HCT116 (cell line): Measurements from ENCODE around the gene BCAS4. TPM values are rescaled to one million over a fixed set of nuclear protein-coding genes. Genes with fewer than 3 reads are reported as not detected.

ENCODE experiments used
- ATAC-seq: fragments of 200-7000 bp; cut with Tn5 transposase; 2 replicates; pipeline ENCODE4 v1.9.1; 2020; ENCODE audit warnings: mild to moderate bottlenecking, moderate library complexity
- BruUV-seq: library from RNA; stranded (reverse); fragments of 400-500 nt; replicated peaks from 2 replicates; lab custom pipeline; 2021; lab: Mats Ljungman, UMichigan
- CTCF ChIA-PET: fragments of 300-600 bp; sonication (Branson Sonifier 250); formaldehyde crosslinking; loops from one replicate; lab custom pipeline; 2021; ENCODE audit warnings: antibody characterized with exemption; lab: Charles Lee
- POLR2A ChIA-PET: fragments of 300-600, 350-600 bp; sonication (Branson Sonifier 250); formaldehyde crosslinking; loops from one replicate; lab custom pipeline; 2021; ENCODE audit warnings: antibody characterized with exemption; lab: Charles Lee
- RAD21 ChIA-PET, 2 experiments: fragments of 300-600 bp; sonication (Branson Sonifier 250); formaldehyde crosslinking; loops; one replicate each; lab custom pipeline; 2023; ENCODE audit warnings: low total read pairs in 2 of 2; ENCODE audit not compliant: uncharacterized antibody in 2 of 2, unreplicated experiment in 2 of 2, low non-redundant PET in 1 of 2; lab: Charles Lee
- DNase-seq: peaks from one replicate; pipeline ENCODE4 v3.0.0-alpha.2; 2010; ENCODE audit warnings: low read depth, low spot score
- H2AFZ ChIP-seq: fragments of 200-600 bp; shearing (Covaris generic), sonication (generic); 2 replicates; pipeline ENCODE4 v1.6.1; 2017; ENCODE audit warnings: low read depth, mixed run types, mixed read lengths, antibody characterized with exemption, low read length; ENCODE audit not compliant: poor library complexity, severe bottlenecking
- H3K27ac ChIP-seq: 2 replicates; pipeline ENCODE4 v1.5.1; 2012; ENCODE audit warnings: low read depth, low read length
- H3K27me3 ChIP-seq: fragments of 200-600 bp; sonication (generic); 2 replicates; pipeline ENCODE4 v1.6.1; 2016; ENCODE audit warnings: mixed run types, low read length, mixed read lengths; ENCODE audit not compliant: insufficient read depth
- H3K36me3 ChIP-seq, 2 experiments: fragments of 200-500 bp in 1 of 2; fragments of 200-600 bp in 1 of 2; sonication (Bioruptor generic) in 1 of 2; sonication (generic) in 1 of 2; 2 replicates each; pipeline versions ENCODE4 v1.5.1 to v1.6.1; 2014 to 2016; ENCODE audit warnings: low read length in 2 of 2, inconsistent platforms in 1 of 2, mixed read lengths in 1 of 2, mixed run types in 1 of 2; ENCODE audit not compliant: insufficient read depth in 2 of 2, control insufficient read depth in 1 of 2
- H3K4me1 ChIP-seq, 2 experiments: fragments of 200-600 bp in 1 of 2; sonication (generic) in 1 of 2; 2 replicates each; pipeline versions ENCODE4 v1.5.1 to v1.6.1; 2012 to 2017; ENCODE audit warnings: low read length in 2 of 2, inconsistent platforms in 1 of 2, mild to moderate bottlenecking in 1 of 2, mixed read lengths in 1 of 2, mixed run types in 1 of 2, moderate library complexity in 1 of 2; ENCODE audit not compliant: insufficient read depth in 2 of 2, control insufficient read depth in 1 of 2
- H3K4me2 ChIP-seq: fragments of 200-600 bp; sonication (generic); 2 replicates; pipeline ENCODE4 v1.6.1; 2017; ENCODE audit warnings: mixed run types, low read length, mixed read lengths
- H3K4me3 ChIP-seq, 2 experiments: fragments of 200-600 bp in 1 of 2; sonication (generic) in 1 of 2; replicated peaks in 1 of 2; 2 replicates each; pipeline ENCODE4 v1.5.1; 2011 to 2016; ENCODE audit warnings: low read length in 2 of 2, control low read depth in 1 of 2, low read depth in 1 of 2, mild to moderate bottlenecking in 1 of 2, mixed read lengths in 1 of 2, mixed run types in 1 of 2
- H3K79me2 ChIP-seq: fragments of 200-600 bp; sonication (generic); 2 replicates; pipeline ENCODE4 v1.6.1; 2017; ENCODE audit warnings: mild to moderate bottlenecking, mixed run types, low read length, moderate library complexity, mixed read lengths; ENCODE audit not compliant: insufficient read depth
- H3K9ac ChIP-seq: fragments of 200-600 bp; sonication (generic); 2 replicates; pipeline ENCODE4 v1.6.1; 2016; ENCODE audit warnings: low read length, mixed read lengths
- H3K9me2 ChIP-seq: fragments of 200-600 bp; sonication (generic), shearing (Covaris generic); 2 replicates; pipeline ENCODE4 v1.6.1; 2017; ENCODE audit warnings: mixed run types, mild to moderate bottlenecking, moderate library complexity; ENCODE audit not compliant: insufficient read depth
- H3K9me3 ChIP-seq, 2 experiments: fragments of 200-500 bp in 1 of 2; fragments of 200-600 bp in 1 of 2; sonication (Bioruptor generic) in 1 of 2; sonication (generic) in 1 of 2; 2 replicates each; pipeline ENCODE4 v1.6.1; 2014 to 2017; ENCODE audit warnings: low read length in 2 of 2, mixed read lengths in 2 of 2, inconsistent platforms in 1 of 2, low read depth in 1 of 2, mild to moderate bottlenecking in 1 of 2, mixed run types in 1 of 2, moderate library complexity in 1 of 2; ENCODE audit not compliant: control insufficient read depth in 1 of 2, insufficient read depth in 1 of 2
- H4K20me1 ChIP-seq: fragments of 200-600 bp; sonication (generic), shearing (Covaris generic); 2 replicates; pipeline ENCODE4 v1.6.1; 2017; ENCODE audit warnings: mixed run types, mild to moderate bottlenecking, moderate library complexity; ENCODE audit not compliant: insufficient read depth
- CEBPB ChIP-seq: IDR thresholded peaks from 2 replicates; pipeline ENCODE4 v1.6.1; 2012; ENCODE audit warnings: low read depth
- EGR1 ChIP-seq: IDR thresholded peaks from 2 replicates; pipeline ENCODE4 v1.6.1; 2012; ENCODE audit warnings: low read depth
- ELF1 ChIP-seq: IDR thresholded peaks from 2 replicates; pipeline ENCODE4 v1.6.1; 2012; ENCODE audit warnings: low read depth, borderline replicate concordance
- EZH2 ChIP-seq: fragments of 200-600 bp; sonication (generic); IDR thresholded peaks from 2 replicates; pipeline ENCODE4 v1.6.1; 2017; ENCODE audit warnings: antibody characterized with exemption, mixed run types
- FOSL1 ChIP-seq: IDR thresholded peaks from 2 replicates; pipeline ENCODE4 v1.6.1; 2012; ENCODE audit warnings: low read depth
- JUND ChIP-seq: IDR thresholded peaks from 2 replicates; pipeline ENCODE4 v1.6.1; 2012
- MAX ChIP-seq: IDR thresholded peaks from 2 replicates; pipeline ENCODE4 v1.6.1; 2012
- POLR2A ChIP-seq: IDR thresholded peaks from 2 replicates; pipeline ENCODE4 v1.7.0; 2011; ENCODE audit warnings: borderline replicate concordance; ENCODE audit not compliant: insufficient read depth, insufficient read length; ENCODE audit errors: extremely low read depth
- POLR2AphosphoS5 ChIP-seq: IDR thresholded peaks from 2 replicates; pipeline ENCODE4 v1.6.1; 2011; ENCODE audit warnings: mild to moderate bottlenecking, low read depth, low read length, moderate library complexity
- REST ChIP-seq: IDR thresholded peaks from 2 replicates; pipeline ENCODE4 v1.6.1; 2012; ENCODE audit warnings: low read depth
- SP1 ChIP-seq: IDR thresholded peaks from 2 replicates; pipeline ENCODE4 v1.6.1; 2012; ENCODE audit warnings: low read depth
- SRF ChIP-seq: IDR thresholded peaks from 2 replicates; pipeline ENCODE4 v1.6.1; 2012; ENCODE audit warnings: low read depth
- TCF7L2 ChIP-seq: IDR thresholded peaks from 2 replicates; pipeline ENCODE4 v1.7.0; 2011; ENCODE audit warnings: borderline replicate concordance, inconsistent platforms; ENCODE audit not compliant: insufficient read depth, insufficient read length; ENCODE audit errors: extremely low read depth
- ZFX ChIP-seq: fragments of 450-650 bp; IDR thresholded peaks from 2 replicates; pipeline ENCODE4 v1.6.1; 2017
- ZNF274 ChIP-seq: fragments of 200-500 bp; sonication (Bioruptor generic); IDR thresholded peaks from 2 replicates; pipeline ENCODE4 v1.6.1; 2014; ENCODE audit warnings: mild to moderate bottlenecking, low read depth, low read length, inconsistent platforms
- intact Hi-C: fragments of 100-400 bp; cut with micrococcal nuclease; formaldehyde crosslinking; loops from 2 replicates; pipeline ENCODE4 v1.10.0; 2022
- total RNA-seq: library from RNA; stranded (reverse); gene quantifications from one replicate; pipeline ENCODE4 v1.2.1, GENCODE V29; 2021; ENCODE audit not compliant: unreplicated experiment
- TF ChIP-seq, protein P1 (sequence below), 3 experiments: fragments of 200-600 bp in 1 of 3; sonication (generic) in 1 of 3; IDR thresholded peaks in 2 of 3; conservative IDR thresholded peaks in 1 of 3; 2 replicates each; pipeline ENCODE4 v1.5.1; 2012 to 2017; ENCODE audit warnings: low read depth in 2 of 3, low read length in 2 of 3, antibody characterized with exemption in 1 of 3, borderline replicate concordance in 1 of 3, control low read depth in 1 of 3, mild to moderate bottlenecking in 1 of 3, mixed read lengths in 1 of 3, mixed run types in 1 of 3, moderate library complexity in 1 of 3; ENCODE audit not compliant: insufficient read depth in 1 of 3

BCAS4 gene
- total RNA-seq, 1 experiment from 2014 or later, result 18.9 TPM

DNA sequence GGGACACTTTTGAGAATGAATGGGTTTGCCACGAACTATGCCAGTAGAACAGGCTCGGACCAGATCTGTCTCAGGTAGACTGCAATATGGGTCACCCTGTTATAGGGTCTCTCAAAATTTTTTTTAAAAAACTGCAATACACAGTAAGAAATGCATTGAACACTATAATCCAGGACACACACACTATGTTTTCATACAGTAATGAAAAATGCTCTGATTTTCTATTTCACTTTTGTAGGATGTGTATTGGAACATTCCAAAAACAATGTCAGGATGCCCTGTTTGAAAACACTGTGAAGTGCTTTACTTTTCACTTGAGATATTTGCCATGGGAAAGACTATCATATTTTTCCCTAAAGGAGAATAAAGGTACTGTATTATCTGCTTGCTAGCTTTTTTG is 38.4 kb upstream of the BCAS4 start (continued):
- no peak for TF ChIP-seq REST
- TF ChIP-seq JUND, result no peak
- TF ChIP-seq ZFX, result no peak
- no peak for TF ChIP-seq ELF1
- TF ChIP-seq EZH2, result no peak
- no peak for TF ChIP-seq TCF7L2
- no peak for TF ChIP-seq MAX

DNA sequence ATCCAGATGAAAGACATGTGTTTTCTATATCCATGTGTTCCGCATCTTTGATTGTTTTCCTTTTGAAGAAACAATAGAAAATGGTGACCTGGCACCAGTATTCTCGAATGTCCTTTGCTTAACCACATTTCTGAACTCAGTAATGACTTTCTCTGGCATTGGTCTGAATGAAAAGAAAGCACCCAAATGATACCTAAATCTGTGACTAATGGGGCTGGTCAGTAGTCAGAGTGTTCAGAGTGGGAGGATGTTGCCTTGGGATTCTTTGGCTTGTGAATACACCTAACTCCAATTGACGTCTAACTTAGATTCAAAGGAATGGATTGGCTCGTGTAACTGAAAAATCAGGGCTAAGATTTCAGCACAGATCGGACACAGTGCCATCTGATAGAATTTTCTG is 36.4 kb upstream of the BCAS4 start:
- RAD21 ChIA-PET, result no interaction called here
- Histone ChIP-seq H3K79me2 (no peaks in the 10 kb centered on the region), H3K4me1 (peaks cover 49 to 71% of the 10 kb centered on the region in 2 experiments), H4K20me1 (no peaks in the 10 kb centered on the region), H3K4me2 (peak overlapping the region; percentile 18; the same call in 1 of the 2 replicates), H3K9ac (no peak overlapping the region), H3K9me3 (no peaks in the 10 kb centered on the region), H3K4me3 (no peak overlapping the region), H3K36me3 (no peaks in the 10 kb centered on the region), H3K27ac (no peak overlapping the region), H3K9me2 (no peaks in the 10 kb centered on the region), H3K27me3 (no peaks in the 10 kb centered on the region), H2AFZ (no peak overlapping the region)
- no peak for DNase-seq
- POLR2A ChIA-PET, result interaction anchor here (0.7 to 1.2 kb wide), 2 partner anchors 9 to 122 kb away, joined by 3 read pairs; no protein-coding TSS in a partner anchor
- intact Hi-C loops, result no loop called here
- no TSS peak for BruUV-seq
- CTCF ChIA-PET, result interaction anchor here (1.3 to 1.4 kb wide), 2 partner anchors 9 to 32 kb away, joined by 4 to 10 read pairs; no protein-coding TSS in a partner anchor
- no peak for ATAC-seq
- TF ChIP-seq POLR2A (no peak), MAX (no peak), TCF7L2 (no peak), FOSL1 (no peak), SRF (no peak), EGR1 (no peak), ZNF274 (no peak), CEBPB (no peak), REST (no peak), SP1 (no peak), EZH2 (no peak), POLR2AphosphoS5 (no peak)
- TF ChIP-seq, protein P1, sequence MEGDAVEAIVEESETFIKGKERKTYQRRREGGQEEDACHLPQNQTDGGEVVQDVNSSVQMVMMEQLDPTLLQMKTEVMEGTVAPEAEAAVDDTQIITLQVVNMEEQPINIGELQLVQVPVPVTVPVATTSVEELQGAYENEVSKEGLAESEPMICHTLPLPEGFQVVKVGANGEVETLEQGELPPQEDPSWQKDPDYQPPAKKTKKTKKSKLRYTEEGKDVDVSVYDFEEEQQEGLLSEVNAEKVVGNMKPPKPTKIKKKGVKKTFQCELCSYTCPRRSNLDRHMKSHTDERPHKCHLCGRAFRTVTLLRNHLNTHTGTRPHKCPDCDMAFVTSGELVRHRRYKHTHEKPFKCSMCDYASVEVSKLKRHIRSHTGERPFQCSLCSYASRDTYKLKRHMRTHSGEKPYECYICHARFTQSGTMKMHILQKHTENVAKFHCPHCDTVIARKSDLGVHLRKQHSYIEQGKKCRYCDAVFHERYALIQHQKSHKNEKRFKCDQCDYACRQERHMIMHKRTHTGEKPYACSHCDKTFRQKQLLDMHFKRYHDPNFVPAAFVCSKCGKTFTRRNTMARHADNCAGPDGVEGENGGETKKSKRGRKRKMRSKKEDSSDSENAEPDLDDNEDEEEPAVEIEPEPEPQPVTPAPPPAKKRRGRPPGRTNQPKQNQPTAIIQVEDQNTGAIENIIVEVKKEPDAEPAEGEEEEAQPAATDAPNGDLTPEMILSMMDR (IDR thresholded peaks at IDR 0.05 in 2 of 3, conservative IDR thresholded peaks at IDR 0.05 in 1 of 3; ENCODE audit: borderline replicate concordance in 1 of 3, insufficient read depth in 1 of 3, low read depth in 2 of 3, low read length in 2 of 3), result no peak
